K562 (cell line): ENCODE measurements around the gene SPIN1. TPM values are rescaled to one million over a fixed set of nuclear protein-coding genes. Genes with fewer than 3 reads are reported as not detected.

Source experiments
- ATAC-seq: fragments of 200-7000 bp; cut with Tn5 transposase; 3 replicates; pipeline ENCODE4 v1.9.1; 2020; ENCODE audit warnings: moderate library complexity
- BruUV-seq: library from RNA; stranded (reverse); fragments of 400-500 nt; replicated peaks from 2 replicates; lab custom pipeline; 2021; lab: Mats Ljungman, UMichigan
- CTCF ChIA-PET: fragments of 300-600 bp; formaldehyde crosslinking; extraction: SDS; loops from one replicate; lab custom pipeline; 2021; ENCODE audit warnings: low intra/inter-chr PET ratio; lab: Yijun Ruan, JAX
- POLR2A ChIA-PET: fragments of 300-600, 350-650 bp; sonication (Branson Sonifier 250); formaldehyde crosslinking; extraction: SDS; loops from one replicate; lab custom pipeline; 2021; ENCODE audit warnings: antibody characterized with exemption, inconsistent platforms; lab: Yijun Ruan, JAX
- DNase-seq, 4 experiments: peaks; one replicate each; pipeline versions ENCODE4 v3.0.0 to v3.0.0-alpha.2; 2011 to 2018; ENCODE audit warnings: low spot score in 3 of 4, mixed read lengths in 3 of 4; ENCODE audit errors: extremely low read depth in 1 of 4
- FAIRE-seq: peaks from 2 replicates; lab custom pipeline; 2011; peaks lifted over from hg19 to GRCh38; lab: Jason Lieb, UNC
- H2AFZ ChIP-seq: 2 replicates; pipeline ENCODE4 v1.6.0; 2011; ENCODE audit warnings: low read depth, low read length, control low read depth, inconsistent platforms
- H3K27ac ChIP-seq: fragments of 200-600 bp; 3 replicates; pipeline ENCODE4 v1.8.0; 2011; ENCODE audit warnings: low read depth, mild to moderate bottlenecking, control low read depth, inconsistent platforms, low read length, moderate library complexity, mixed read lengths; ENCODE audit errors: extremely low read depth
- H3K27me3 ChIP-seq, 2 experiments: fragments of 300-600 bp in 1 of 2; 2 replicates in 1 of 2; 3 replicates in 1 of 2; pipeline versions ENCODE4 v1.6.0 to v1.8.0; 2011; ENCODE audit warnings: inconsistent platforms in 2 of 2, low read length in 2 of 2, mild to moderate bottlenecking in 1 of 2, mixed read lengths in 1 of 2, moderate library complexity in 1 of 2; ENCODE audit not compliant: control insufficient read depth in 2 of 2, insufficient read depth in 2 of 2
- H3K36me3 ChIP-seq: fragments of 300-600 bp; 3 replicates; pipeline ENCODE4 v1.8.0; 2011; ENCODE audit warnings: mild to moderate bottlenecking, low read length, inconsistent platforms; ENCODE audit not compliant: control insufficient read depth, insufficient read depth
- H3K4me1 ChIP-seq, 2 experiments: fragments of 200-600 bp in 1 of 2; replicated peaks in 1 of 2; 2 replicates in 1 of 2; 3 replicates in 1 of 2; pipeline versions ENCODE4 v1.5.1 to v1.8.0; 2011; ENCODE audit warnings: inconsistent platforms in 2 of 2, low read length in 2 of 2, mild to moderate bottlenecking in 1 of 2, mixed read lengths in 1 of 2, moderate library complexity in 1 of 2; ENCODE audit not compliant: control insufficient read depth in 2 of 2, insufficient read depth in 2 of 2
- H3K4me2 ChIP-seq: 2 replicates; pipeline ENCODE4 v1.6.1; 2011; ENCODE audit warnings: low read length, control low read depth, inconsistent platforms, mixed read lengths; ENCODE audit not compliant: insufficient read depth
- H3K4me3 ChIP-seq: fragments of 200-600 bp; sonication (generic), shearing (Covaris generic); 2 replicates; pipeline ENCODE4 v1.5.1; 2016; ENCODE audit warnings: control low read depth, inconsistent platforms
- H3K79me2 ChIP-seq: fragments of 200-600 bp; 3 replicates; pipeline ENCODE4 v1.8.0; 2011; ENCODE audit warnings: low read length, inconsistent platforms; ENCODE audit not compliant: control insufficient read depth, insufficient read depth
- H3K9ac ChIP-seq, 2 experiments: 2 replicates each; pipeline versions ENCODE4 v1.6.0 to v1.6.1; 2011; ENCODE audit warnings: low read depth in 2 of 2, low read length in 2 of 2, control low read depth in 1 of 2, inconsistent platforms in 1 of 2, mild to moderate bottlenecking in 1 of 2, mixed read lengths in 1 of 2; ENCODE audit not compliant: insufficient read depth in 1 of 2
- H3K9me1 ChIP-seq: one replicate; pipeline ENCODE4 v1.6.0; 2011; ENCODE audit warnings: inconsistent platforms, mild to moderate bottlenecking, low read length, moderate library complexity; ENCODE audit not compliant: control insufficient read depth, insufficient read depth
- H3K9me3 ChIP-seq: replicated peaks from 2 replicates; pipeline ENCODE4 v1.5.1; 2011; ENCODE audit warnings: low read depth, low read length, inconsistent platforms; ENCODE audit not compliant: control insufficient read depth, insufficient read depth
- H4K20me1 ChIP-seq: replicated peaks from 2 replicates; pipeline ENCODE4 v1.6.1; 2011; ENCODE audit warnings: low read length, inconsistent platforms, mixed read lengths; ENCODE audit not compliant: control insufficient read depth, insufficient read depth
- CREM ChIP-seq: IDR thresholded peaks from 2 replicates; pipeline ENCODE4 v1.6.1; 2014; ENCODE audit warnings: antibody characterized with exemption, low read depth
- JUNB ChIP-seq: fragments of 450-650 bp; formaldehyde crosslinking; conservative IDR thresholded peaks from 2 replicates; pipeline ENCODE4 v1.4.0; 2020; ENCODE audit warnings: mild to moderate bottlenecking
- NONO ChIP-seq, 2 experiments: fragments of 200-400 bp in 1 of 2; fragments of 450-650 bp in 1 of 2; formaldehyde crosslinking in 1 of 2; IDR thresholded peaks; 2 replicates each; pipeline ENCODE4 v1.6.1; 2017; ENCODE audit warnings: low read depth in 2 of 2, mild to moderate bottlenecking in 2 of 2, moderate library complexity in 2 of 2, low read length in 1 of 2
- RBM25 ChIP-seq: fragments of 200-400 bp; formaldehyde crosslinking; IDR thresholded peaks from 2 replicates; pipeline ENCODE4 v1.6.1; 2018; ENCODE audit warnings: low read length, low read depth, moderate library complexity; ENCODE audit not compliant: severe bottlenecking
- RCOR1 ChIP-seq, 2 experiments: IDR thresholded peaks; 2 replicates each; pipeline ENCODE4 v1.6.1; 2012; ENCODE audit warnings: low read depth in 2 of 2, low read length in 2 of 2, borderline replicate concordance in 1 of 2, improper control_type of control experiment in 1 of 2
- SRSF9 ChIP-seq: fragments of 200-400 bp; formaldehyde crosslinking; IDR thresholded peaks from 2 replicates; pipeline ENCODE4 v1.6.1; 2017; ENCODE audit warnings: low read depth, low read length, borderline replicate concordance
- TCF7L2 ChIP-seq: fragments of 150-350 bp; IDR thresholded peaks from 2 replicates; pipeline ENCODE4 v1.6.1; 2016; ENCODE audit warnings: low read depth, mild to moderate bottlenecking, low read length, moderate library complexity
- ZFP36 ChIP-seq: fragments of 150-350 bp; IDR thresholded peaks from 2 replicates; pipeline ENCODE4 v1.6.1; 2018; ENCODE audit warnings: low read length, low read depth; ENCODE audit not compliant: partially characterized antibody
- ZKSCAN3 ChIP-seq: fragments of 250-450 bp; sonication (Bioruptor Pico); IDR thresholded peaks from 2 replicates; pipeline ENCODE4 v1.4.0; 2020
- ZZZ3 ChIP-seq: fragments of 450-650 bp; IDR thresholded peaks from 2 replicates; pipeline ENCODE4 v1.6.1; 2016; ENCODE audit warnings: antibody characterized with exemption, mild to moderate bottlenecking, moderate library complexity
- WGBS: fragments of 100-300 bp; shearing (Covaris generic); methylation state at CpG from one replicate; pipeline ENCODE4 v1.1.6; 2016; ENCODE audit warnings: low coverage, mixed read lengths; ENCODE audit not compliant: insufficient coverage; ENCODE audit errors: missing lambda C conversion rate; 5-methylcytosine and 5-hydroxymethylcytosine counted together
- in situ Hi-C: fragments of 300-500 bp; cut with MboI; formaldehyde crosslinking; loops from 4 replicates; pipeline ENCODE4 v1.15.0; 2018; ENCODE audit warnings: inconsistent platforms, mixed read lengths
- intact Hi-C: fragments of 100-400 bp; cut with micrococcal nuclease; formaldehyde crosslinking; loops from 2 replicates; pipeline ENCODE4 v1.14.2; 2022
- polyA plus RNA-seq, 8 experiments: library from polyadenylated mRNA; depleted of rRNA in 4 of 8; stranded (reverse) in 5 of 8; unstranded in 3 of 8; fragments of >200 nt; fragmentation: Nextera tagmentation in 2 of 8; fragmentation: Illumina TruSeq in 1 of 8; extraction: Ambion mirVana in 2 of 8; extraction: Trizol in 1 of 8; gene quantifications; 2 replicates each; pipeline versions ENCODE4 v1.2.1 to v1.2.3, GENCODE V29; 2011 to 2014; ENCODE audit warnings: inconsistent platforms in 1 of 8, missing spikeins in 1 of 8
- total RNA-seq, 7 experiments: library from RNA; depleted of rRNA in 6 of 7; stranded (reverse); fragments of >200 nt in 6 of 7; fragmentation: Illumina TruSeq in 2 of 7; extraction: Trizol in 2 of 7; gene quantifications; 2 replicates each; pipeline versions ENCODE4 v1.2.1 to v1.2.3, GENCODE V29; 2011 to 2021; ENCODE audit warnings: low replicate concordance in 1 of 7
- TF ChIP-seq, protein P1 (sequence below), 2 experiments: fragments of 450-650 bp in 1 of 2; IDR thresholded peaks; 2 replicates each; pipeline ENCODE4 v1.6.1; 2011 to 2017; ENCODE audit warnings: low read depth in 2 of 2, antibody characterized with exemption in 1 of 2, borderline replicate concordance in 1 of 2, low read length in 1 of 2, mild to moderate bottlenecking in 1 of 2, mixed read lengths in 1 of 2; ENCODE audit not compliant: control insufficient read depth in 1 of 2
- TF ChIP-seq, protein P2 (sequence below): IDR thresholded peaks from 3 replicates; pipeline ENCODE4 v1.6.1; 2011; ENCODE audit warnings: borderline replicate concordance, mild to moderate bottlenecking; ENCODE audit not compliant: insufficient read length, insufficient read depth

SPIN1 gene
- total and polyA plus RNA-seq, 9 of the 15 experiments (the other 6 are each of a cell fraction or from before 2014, with no cell fraction given) = 7.4 to 25.7 (median 15.6) TPM

DNA sequence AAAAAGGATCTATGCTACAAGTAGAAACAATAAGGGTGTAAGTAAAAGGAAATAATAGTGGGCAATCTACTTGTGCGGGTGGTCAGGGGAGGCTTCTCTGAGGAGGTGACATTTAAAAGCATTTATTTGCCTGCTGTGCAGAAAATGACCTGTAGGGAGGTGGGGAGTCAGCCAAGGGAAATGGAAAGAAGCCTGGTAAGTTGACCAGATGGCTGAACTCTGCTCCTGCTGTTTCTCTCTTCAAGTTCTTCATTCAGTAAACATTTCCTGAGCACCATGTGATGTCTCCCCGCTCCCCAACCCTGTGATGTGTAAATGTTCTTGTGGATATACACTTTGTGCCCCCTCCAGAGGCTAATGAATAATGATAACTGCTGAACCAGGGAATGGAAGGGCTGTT is 9.9 kb upstream of the SPIN1 start:
- no peak overlapping the region for H3K4me2 ChIP-seq
- H4K20me1 ChIP-seq = no peaks in the 10 kb centered on the region
- H3K4me3 ChIP-seq = no peak overlapping the region
- ATAC-seq (no peak; the same call in 2 of the 3 replicates), DNase-seq (no peak), FAIRE-seq (no peak)
- H2AFZ ChIP-seq = no peak overlapping the region
- in situ Hi-C loops (no loop called here), intact Hi-C loops (no loop called here)
- no peaks in the 10 kb centered on the region for H3K79me2 ChIP-seq
- no peaks in the 10 kb centered on the region for H3K36me3 ChIP-seq
- 6% methylated on average over 2 of the region's 2 CpGs for WGBS
- no peaks in the 10 kb centered on the region for H3K9me1 ChIP-seq
- no peaks in the 10 kb centered on the region for H3K9me3 ChIP-seq
- BruUV-seq = no TSS peak
- H3K4me1 ChIP-seq = no peaks in the 10 kb centered on the region; a peak in 1 of 5 replicates
- ChIA-PET CTCF (no interaction called here), POLR2A (no interaction called here)
- H3K27me3 ChIP-seq = peaks cover 0 to 4% of the 10 kb centered on the region in 2 experiments; a peak in 2 of 5 replicates
- H3K27ac ChIP-seq = no peak overlapping the region
- TF ChIP-seq CREM (no peak), RBM25 (peak; percentile 41), ZFP36 (peak; percentile 59)
- TF ChIP-seq, all 486 proteins: peak for 2
- H3K9ac ChIP-seq = no peak overlapping the region

DNA sequence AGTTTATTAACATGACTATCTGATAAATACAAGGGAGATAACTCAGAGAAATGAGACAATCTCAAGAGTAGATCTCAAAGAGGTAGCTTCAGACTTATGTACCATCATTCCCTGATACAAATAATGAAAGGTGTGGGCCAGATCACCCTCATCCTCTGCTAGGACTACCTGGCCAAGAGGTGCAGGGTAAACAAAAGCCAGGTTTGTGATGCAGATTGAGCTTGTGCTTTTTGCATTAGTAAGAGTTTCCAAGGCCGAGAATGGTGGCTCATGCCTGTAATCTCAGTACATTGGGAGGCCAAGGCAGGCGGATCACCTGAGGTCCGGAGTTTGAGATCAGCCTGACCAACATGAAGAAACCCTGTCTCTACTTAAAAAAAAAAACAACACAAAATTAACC is 8.9 kb upstream of the SPIN1 start:
- FAIRE-seq (no peak), ATAC-seq (no peak), DNase-seq (no peak)
- Histone ChIP-seq H3K4me2 (no peak overlapping the region), H3K79me2 (no peaks in the 10 kb centered on the region), H3K9me1 (no peaks in the 10 kb centered on the region), H4K20me1 (no peaks in the 10 kb centered on the region), H3K27ac (no peak overlapping the region), H3K27me3 (peaks cover 0 to 4% of the 10 kb centered on the region in 2 experiments; a peak in 2 of 5 replicates), H3K9me3 (no peaks in the 10 kb centered on the region), H3K36me3 (no peaks in the 10 kb centered on the region), H3K4me1 (no peaks in the 10 kb centered on the region; a peak in 1 of 5 replicates), H3K9ac (no peak overlapping the region), H3K4me3 (no peak overlapping the region), H2AFZ (no peak overlapping the region)
- in situ Hi-C loops (no loop called here), intact Hi-C loops (no loop called here)
- ChIA-PET CTCF (no interaction called here), POLR2A (no interaction called here)
- BruUV-seq = no TSS peak
- WGBS = 6% methylated on average over 3 of the region's 3 CpGs
- TF ChIP-seq RCOR1 (IDR thresholded peaks at IDR 0.05; ENCODE audit: borderline replicate concordance in 1 of 2, low read depth in 2 of 2, low read length in 2 of 2) = no peak
- TF ChIP-seq SRSF9 = no peak
- TF ChIP-seq JUNB (CRISPR knock-in tag) = no peak
- TF ChIP-seq, protein P1, sequence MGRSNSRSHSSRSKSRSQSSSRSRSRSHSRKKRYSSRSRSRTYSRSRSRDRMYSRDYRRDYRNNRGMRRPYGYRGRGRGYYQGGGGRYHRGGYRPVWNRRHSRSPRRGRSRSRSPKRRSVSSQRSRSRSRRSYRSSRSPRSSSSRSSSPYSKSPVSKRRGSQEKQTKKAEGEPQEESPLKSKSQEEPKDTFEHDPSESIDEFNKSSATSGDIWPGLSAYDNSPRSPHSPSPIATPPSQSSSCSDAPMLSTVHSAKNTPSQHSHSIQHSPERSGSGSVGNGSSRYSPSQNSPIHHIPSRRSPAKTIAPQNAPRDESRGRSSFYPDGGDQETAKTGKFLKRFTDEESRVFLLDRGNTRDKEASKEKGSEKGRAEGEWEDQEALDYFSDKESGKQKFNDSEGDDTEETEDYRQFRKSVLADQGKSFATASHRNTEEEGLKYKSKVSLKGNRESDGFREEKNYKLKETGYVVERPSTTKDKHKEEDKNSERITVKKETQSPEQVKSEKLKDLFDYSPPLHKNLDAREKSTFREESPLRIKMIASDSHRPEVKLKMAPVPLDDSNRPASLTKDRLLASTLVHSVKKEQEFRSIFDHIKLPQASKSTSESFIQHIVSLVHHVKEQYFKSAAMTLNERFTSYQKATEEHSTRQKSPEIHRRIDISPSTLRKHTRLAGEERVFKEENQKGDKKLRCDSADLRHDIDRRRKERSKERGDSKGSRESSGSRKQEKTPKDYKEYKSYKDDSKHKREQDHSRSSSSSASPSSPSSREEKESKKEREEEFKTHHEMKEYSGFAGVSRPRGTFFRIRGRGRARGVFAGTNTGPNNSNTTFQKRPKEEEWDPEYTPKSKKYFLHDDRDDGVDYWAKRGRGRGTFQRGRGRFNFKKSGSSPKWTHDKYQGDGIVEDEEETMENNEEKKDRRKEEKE (IDR thresholded peaks at IDR 0.05; ENCODE audit: borderline replicate concordance in 1 of 2, control insufficient read depth in 1 of 2, low read depth in 2 of 2, low read length in 1 of 2) = no peak
- no peak for TF ChIP-seq TCF7L2
- TF ChIP-seq ZKSCAN3 = no peak
- TF ChIP-seq NONO (IDR thresholded peaks at IDR 0.05; ENCODE audit: low read depth in 2 of 2, low read length in 1 of 2) = no peak
- TF ChIP-seq, protein P2, sequence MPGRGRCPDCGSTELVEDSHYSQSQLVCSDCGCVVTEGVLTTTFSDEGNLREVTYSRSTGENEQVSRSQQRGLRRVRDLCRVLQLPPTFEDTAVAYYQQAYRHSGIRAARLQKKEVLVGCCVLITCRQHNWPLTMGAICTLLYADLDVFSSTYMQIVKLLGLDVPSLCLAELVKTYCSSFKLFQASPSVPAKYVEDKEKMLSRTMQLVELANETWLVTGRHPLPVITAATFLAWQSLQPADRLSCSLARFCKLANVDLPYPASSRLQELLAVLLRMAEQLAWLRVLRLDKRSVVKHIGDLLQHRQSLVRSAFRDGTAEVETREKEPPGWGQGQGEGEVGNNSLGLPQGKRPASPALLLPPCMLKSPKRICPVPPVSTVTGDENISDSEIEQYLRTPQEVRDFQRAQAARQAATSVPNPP = no peak
- TF ChIP-seq ZZZ3 = no peak
